WI38 (cell line): ENCODE results near the gene SMPD3.

Source experiments
- H3K4me3 ChIP-seq: 2 replicates; pipeline ENCODE4 v1.5.1; 2011; ENCODE audit warnings: low read depth, mild to moderate bottlenecking, control low read depth, low read length
- CTCF ChIP-seq: IDR thresholded peaks from 2 replicates; pipeline ENCODE4 v1.5.1; 2012; ENCODE audit warnings: low read depth, mild to moderate bottlenecking, control low read depth, low read length

The SMPD3 gene

GRCh38 chr16:68423771-68424170 is 24.5 kb downstream of the SMPD3 start:
- no peak overlapping the region for H3K4me3 ChIP-seq
- no peak for TF ChIP-seq CTCF

DNA sequence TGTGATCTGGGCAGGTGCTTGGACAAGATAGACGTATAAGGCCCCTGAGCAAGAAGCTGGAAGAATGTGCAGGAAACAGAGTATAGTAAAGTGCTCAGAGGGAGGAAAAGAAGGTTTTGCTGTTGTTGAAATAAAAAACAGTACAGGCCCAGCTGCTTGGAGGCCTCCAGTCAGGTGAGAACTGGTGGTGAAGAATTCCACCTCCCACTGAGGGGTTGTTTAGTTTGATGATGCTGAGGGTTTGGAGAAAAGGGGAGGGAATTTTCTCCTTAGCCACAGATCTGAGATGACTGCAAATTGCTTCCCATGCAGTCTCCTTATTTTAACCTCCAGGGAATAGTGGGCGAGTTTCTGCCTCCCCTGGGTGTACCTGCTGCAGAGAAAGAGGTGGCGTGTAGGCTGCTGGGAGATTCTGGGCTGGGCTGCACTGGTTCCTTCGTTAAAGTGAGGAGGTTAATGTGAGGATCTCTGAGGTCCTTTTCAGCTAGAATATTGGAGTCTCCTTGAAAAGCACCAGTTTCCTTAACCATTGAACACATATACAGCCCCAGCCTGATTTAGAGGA is 25.8 kb downstream of the SMPD3 start:
- no peak for TF ChIP-seq CTCF
- no peak overlapping the region for H3K4me3 ChIP-seq

- TF ChIP-seq CTCF = no peak
- H3K4me3 ChIP-seq = no peak overlapping the region
Observed at GRCh38 chr16:68421076-68421475, 27.2 kb downstream of the SMPD3 start.

DNA sequence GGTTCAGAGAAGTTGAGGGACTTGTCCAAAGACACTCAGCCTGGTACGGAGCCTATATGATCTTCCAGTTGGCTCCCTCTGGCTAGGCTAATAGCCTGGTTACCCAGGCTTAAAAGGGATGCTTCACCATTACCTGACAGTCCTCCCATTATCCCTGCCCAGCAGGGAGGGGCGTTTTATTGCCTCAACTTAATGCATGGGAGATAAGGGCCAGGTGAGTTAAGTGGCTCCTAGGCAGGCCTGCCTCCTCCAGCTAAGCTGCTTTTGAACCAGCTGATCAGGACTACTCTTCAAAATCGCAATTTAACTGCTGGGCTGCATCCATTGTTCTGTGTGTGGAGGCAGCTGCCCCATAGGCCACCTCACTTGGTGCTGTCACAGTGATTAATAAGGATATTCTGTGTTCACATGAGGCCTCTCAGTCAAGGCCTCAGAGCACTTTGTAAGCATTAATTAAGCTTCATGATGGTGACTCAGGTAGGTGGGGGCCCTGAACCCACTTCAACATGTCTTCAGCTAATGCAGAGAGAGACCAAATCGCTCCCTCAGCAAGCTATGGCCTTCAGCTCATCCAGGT is 27.9 kb downstream of the SMPD3 start:
- TF ChIP-seq CTCF = no peak
- H3K4me3 ChIP-seq = no peak overlapping the region

- no peak overlapping the region for H3K4me3 ChIP-seq
- TF ChIP-seq CTCF = no peak
Observed at GRCh38 chr16:68417711-68418301, 30.5 kb downstream of the SMPD3 start.

GRCh38 chr16:68416057-68417046 is 32.0 kb downstream of the SMPD3 start:
- no peak for TF ChIP-seq CTCF
- H3K4me3 ChIP-seq = no peak overlapping the region
